Suppressor macrophage treated with lipopolysaccharide for 4 hours (primary cell): Measurements from ENCODE around the gene MED25.
A peak's percentile ranks its signal among the peaks of the same experiment; 100 is the strongest.

ENCODE experiments used
- DNase-seq: peaks from one replicate; pipeline ENCODE4 v3.0.0-alpha.2; 2020

Gene MED25

GRCh38 chr19:49859682-49860335 is 41.7 kb downstream of the MED25 start:
- no peak for DNase-seq

GRCh38 chr19:49860336-49861102 is 42.4 kb downstream of the MED25 start:
- DNase-seq = no peak

- DNase-seq = no peak
These were observed 43.0 kb downstream of the MED25 start for GRCh38 chr19:49861107-49861506.

GRCh38 chr19:49861541-49862378 is 43.7 kb downstream of the MED25 start:
- no peak for DNase-seq

GRCh38 chr19:49862391-49863253 is 44.5 kb downstream of the MED25 start:
- DNase-seq = no peak

GRCh38 chr19:49863254-49863934 is 45.3 kb downstream of the MED25 start:
- no peak for DNase-seq

GRCh38 chr19:49863935-49864320 is 45.8 kb downstream of the MED25 start:
- DNase-seq = no peak

- DNase-seq = no peak
These were observed 46.8 kb downstream of the MED25 start for GRCh38 chr19:49864890-49865289.

GRCh38 chr19:49866933-49867782 is 49.1 kb downstream of the MED25 start, which contains the start of gene PNKP:
Gene PNKP, minus strand, starts transcription at chr19:49867576. Its CDS starts 372 bp downstream, at chr19:49867204.
- peak; percentile 95 for DNase-seq

- DNase-seq = no peak
These were observed 51.0 kb downstream of the MED25 start for GRCh38 chr19:49869009-49869483.

- DNase-seq = peak; percentile 99
These were observed 51.6 kb downstream of the MED25 start for GRCh38 chr19:49869484-49870308.

- DNase-seq = no peak
These were observed 52.3 kb downstream of the MED25 start for GRCh38 chr19:49870309-49870901.

- no peak for DNase-seq
These were observed 53.4 kb downstream of the MED25 start for GRCh38 chr19:49871349-49871985.

GRCh38 chr19:49872245-49873128 is 54.4 kb downstream of the MED25 start:
- no peak for DNase-seq

GRCh38 chr19:49873129-49873521 is 55.0 kb downstream of the MED25 start:
- DNase-seq = no peak

GRCh38 chr19:49873834-49874233 is 55.7 kb downstream of the MED25 start:
- DNase-seq = no peak

GRCh38 chr19:49874503-49875157 is 56.5 kb downstream of the MED25 start:
- DNase-seq = no peak
